ENCODE results near the gene SLC16A6.
"Not testable (repeated sequence)": the region's sequence is repeated elsewhere in the genome, so short reads cannot be mapped to it uniquely, and the experiment has no call there.

The SLC16A6 gene

GRCh38 chr17:68290955-68291835 lies at the start of gene SLC16A6, which contains the start of gene ARSG:
Gene SLC16A6 (minus strand): TSS chr17:68291127. CDS start chr17:68278320, 12,807 bp downstream.
Gene ARSG (plus strand): TSS chr17:68291495. CDS start chr17:68307494, 15,999 bp downstream.
- DNase-seq: peak; percentile 85 to 87

GRCh38 chr17:68334393-68334792 lies 43.5 kb upstream of the SLC16A6 start:
- DNase-seq: no peak

GRCh38 chr17:68331932-68332331 lies 41.0 kb upstream of the SLC16A6 start:
- DNase-seq: not testable (repeated sequence)

GRCh38 chr17:68329331-68329730 lies 38.4 kb upstream of the SLC16A6 start:
- DNase-seq: no peak

- no peak for DNase-seq
Observed at GRCh38 chr17:68328676-68329075, 37.7 kb upstream of the SLC16A6 start.

- no peak for DNase-seq
Observed at GRCh38 chr17:68327823-68328557, 37.1 kb upstream of the SLC16A6 start.

- no peak for DNase-seq
Observed at GRCh38 chr17:68326681-68327080, 35.8 kb upstream of the SLC16A6 start.

- DNase-seq: no peak
Observed at GRCh38 chr17:68325961-68326360, 35.0 kb upstream of the SLC16A6 start.

- DNase-seq: no peak
Observed at GRCh38 chr17:68324654-68325336, 33.9 kb upstream of the SLC16A6 start.

- DNase-seq: no peak
Observed at GRCh38 chr17:68324114-68324513, 33.2 kb upstream of the SLC16A6 start.

- DNase-seq: no peak
Observed at GRCh38 chr17:68322630-68323029, 31.7 kb upstream of the SLC16A6 start.

- DNase-seq: no peak
Observed at GRCh38 chr17:68321556-68321954, 30.6 kb upstream of the SLC16A6 start.

GRCh38 chr17:68320943-68321555 lies 30.1 kb upstream of the SLC16A6 start:
- no peak for DNase-seq

- DNase-seq: no peak
Observed at GRCh38 chr17:68320311-68320865, 29.5 kb upstream of the SLC16A6 start.

- no peak for DNase-seq
Observed at GRCh38 chr17:68319410-68320162, 28.7 kb upstream of the SLC16A6 start.

- peak in 1 of 2 donors; percentile 57 for DNase-seq
Observed at GRCh38 chr17:68318103-68318991, 27.4 kb upstream of the SLC16A6 start.

GRCh38 chr17:68317458-68317857 lies 26.5 kb upstream of the SLC16A6 start:
- no peak for DNase-seq

GRCh38 chr17:68315930-68316329 lies 25.0 kb upstream of the SLC16A6 start:
- no peak for DNase-seq

- DNase-seq: peak; percentile 26 to 40
Observed at GRCh38 chr17:68314916-68315535, 24.1 kb upstream of the SLC16A6 start.

GRCh38 chr17:68310152-68310551 lies 19.2 kb upstream of the SLC16A6 start:
- DNase-seq: peak in 1 of 2 donors; percentile 27

All from CD4-positive, alpha-beta T cell treated with Interleukin-1 beta for 1 hour (primary cell).